CD14-positive monocyte (primary cell): ENCODE results near the gene GSC. TPM values are rescaled to one million over a fixed set of nuclear protein-coding genes. Genes with fewer than 3 reads are reported as not detected.

Experiments
- DNase-seq, 3 donors: peaks; one replicate each; pipeline ENCODE4 v3.0.0-alpha.2; 2011 to 2022
- H2AFZ ChIP-seq: 2 replicates; pipeline ENCODE4 v1.6.0; 2012; ENCODE audit warnings: mild to moderate bottlenecking, low read depth, low read length, inconsistent platforms; ENCODE audit not compliant: insufficient read depth, poor library complexity, severe bottlenecking
- H3K27ac ChIP-seq, 2 donors: 1 replicate in 1 of 2; 2 replicates in 1 of 2; pipeline ENCODE4 v1.5.1; 2012 to 2013; ENCODE audit warnings: low read length in 2 of 2, control low read depth in 1 of 2, inconsistent platforms in 1 of 2, low read depth in 1 of 2, mild to moderate bottlenecking in 1 of 2
- H3K27me3 ChIP-seq, 2 donors: one replicate each; pipeline versions ENCODE4 v1.6.0 to v1.6.1; 2011 to 2013; ENCODE audit warnings: low read length in 2 of 2; ENCODE audit not compliant: control insufficient read depth in 2 of 2, insufficient read depth in 2 of 2
- H3K36me3 ChIP-seq, 2 donors: replicated peaks in 1 of 2; 1 replicate in 1 of 2; 2 replicates in 1 of 2; pipeline versions ENCODE4 v1.5.1 to v1.6.1; 2012 to 2013; ENCODE audit warnings: low read length in 2 of 2, control low read depth in 1 of 2, inconsistent platforms in 1 of 2, mild to moderate bottlenecking in 1 of 2; ENCODE audit not compliant: insufficient read depth in 2 of 2, control insufficient read depth in 1 of 2
- H3K4me1 ChIP-seq, 2 donors: 1 replicate in 1 of 2; 2 replicates in 1 of 2; pipeline versions ENCODE4 v1.5.1 to v1.6.1; 2012 to 2013; ENCODE audit warnings: low read length in 2 of 2, control low read depth in 1 of 2, inconsistent platforms in 1 of 2, mild to moderate bottlenecking in 1 of 2, moderate library complexity in 1 of 2; ENCODE audit not compliant: insufficient read depth in 2 of 2, control insufficient read depth in 1 of 2
- H3K4me2 ChIP-seq: replicated peaks from 2 replicates; pipeline ENCODE3; 2012; ENCODE audit warnings: low read length, moderate library complexity, mild to moderate bottlenecking; ENCODE audit not compliant: poor library complexity, severe bottlenecking; ENCODE audit errors: extremely low read depth
- H3K4me3 ChIP-seq, 3 experiments: fragments of 200-600 bp in 1 of 3; sonication (generic) in 1 of 3; replicated peaks in 1 of 3; 1 replicate in 2 of 3; 2 replicates in 1 of 3; pipeline ENCODE4 v1.5.1; 2011 to 2013; ENCODE audit warnings: low read length in 3 of 3, mild to moderate bottlenecking in 3 of 3, control low read depth in 2 of 3, low read depth in 2 of 3, inconsistent platforms in 1 of 3, moderate library complexity in 1 of 3
- H3K79me2 ChIP-seq: 2 replicates; pipeline ENCODE4 v1.6.0; 2012; ENCODE audit warnings: mild to moderate bottlenecking, control low read depth, inconsistent platforms, low read length, moderate library complexity; ENCODE audit not compliant: insufficient read depth
- H3K9ac ChIP-seq: 2 replicates; pipeline ENCODE4 v1.6.0; 2017; ENCODE audit warnings: low read length, mild to moderate bottlenecking; ENCODE audit not compliant: insufficient read depth, poor library complexity, severe bottlenecking
- H3K9me3 ChIP-seq, 2 donors: replicated peaks in 1 of 2; 1 replicate in 1 of 2; 2 replicates in 1 of 2; pipeline versions ENCODE4 v1.5.1 to v1.6.1; 2012 to 2013; ENCODE audit warnings: low read length in 2 of 2, control low read depth in 1 of 2; ENCODE audit not compliant: control insufficient read depth in 1 of 2, insufficient read depth in 1 of 2
- H4K20me1 ChIP-seq: 2 replicates; pipeline ENCODE4 v1.6.0; 2012; ENCODE audit warnings: mild to moderate bottlenecking, low read length, control low read depth, moderate library complexity; ENCODE audit not compliant: insufficient read depth
- H3K27ac Mint-ChIP-seq, 7 donors: one replicate each; pipeline ENCODE4 v1.8.0; 2020; ENCODE audit warnings: mild to moderate bottlenecking in 7 of 7, mixed read lengths in 7 of 7, moderate library complexity in 6 of 7, inconsistent platforms in 2 of 7
- H3K27me3 Mint-ChIP-seq, 3 donors: one replicate each; pipeline ENCODE4 v1.8.0; 2021 to 2022; ENCODE audit warnings: low read depth in 3 of 3, mild to moderate bottlenecking in 3 of 3, mixed read lengths in 3 of 3, moderate library complexity in 3 of 3, inconsistent platforms in 1 of 3
- H3K36me3 Mint-ChIP-seq, 2 donors: one replicate each; pipeline ENCODE4 v1.8.0; 2020; ENCODE audit warnings: mixed read lengths in 2 of 2, inconsistent platforms in 1 of 2, mild to moderate bottlenecking in 1 of 2
- H3K4me1 Mint-ChIP-seq: one replicate; pipeline ENCODE4 v1.8.0; 2020; ENCODE audit warnings: mild to moderate bottlenecking, mixed read lengths
- H3K4me3 Mint-ChIP-seq, 2 donors: one replicate each; pipeline ENCODE4 v1.8.0; 2020; ENCODE audit warnings: mild to moderate bottlenecking in 2 of 2, mixed read lengths in 2 of 2, moderate library complexity in 1 of 2
- H3K9me3 Mint-ChIP-seq, 7 donors: one replicate each; pipeline ENCODE4 v1.8.0; 2020 to 2022; ENCODE audit warnings: mixed read lengths in 7 of 7, mild to moderate bottlenecking in 6 of 7, moderate library complexity in 6 of 7, inconsistent platforms in 2 of 7
- WGBS: methylation state at CpG from one replicate; pipeline ENCODE4 v1.1.5; 2013; ENCODE audit warnings: missing lambda C conversion rate; ENCODE audit not compliant: insufficient coverage; 5-methylcytosine and 5-hydroxymethylcytosine counted together
- intact Hi-C, 2 donors: fragments of 100-400 bp; cut with micrococcal nuclease; formaldehyde crosslinking; loops; one replicate each; pipeline versions ENCODE4 v1.15.0 to v1.15.1; 2023
- polyA plus RNA-seq, 3 donors: library from polyadenylated mRNA; depleted of rRNA in 1 of 3; unstranded in 2 of 3; stranded (reverse) in 1 of 3; fragments of 300-500 nt in 2 of 3; fragments of >200 nt in 1 of 3; fragmentation: Illumina TruSeq in 2 of 3; gene quantifications; 1 replicate in 2 of 3; 2 replicates in 1 of 3; pipeline ENCODE4 v1.2.3, GENCODE V29; 2012 to 2021
- TF ChIP-seq, protein P1 (sequence below): fragments of 200-600 bp; IDR thresholded peaks from one replicate; pipeline ENCODE4 v1.8.0; 2022; ENCODE audit warnings: antibody characterized with exemption, mild to moderate bottlenecking

GSC gene
- polyA plus RNA-seq, 3 donors = not detected

- peaks cover 0 to 2% (median 0%) of the 10 kb centered on the region in 7 donors for H3K9me3 Mint-ChIP-seq
- no peak overlapping the region for H3K27ac ChIP-seq
- no peaks in the 10 kb centered on the region for H3K27me3 ChIP-seq
- H4K20me1 ChIP-seq = no peaks in the 10 kb centered on the region
- no peak overlapping the region for H3K4me3 ChIP-seq
- H3K4me3 Mint-ChIP-seq = no peak overlapping the region
- no CpG with 5 or more reads among the region's 2 CpGs for WGBS
- H3K9ac ChIP-seq = no peak overlapping the region
- no peaks in the 10 kb centered on the region for H3K4me1 ChIP-seq
- intact Hi-C loops = no loop called here
- DNase-seq = no peak
- H3K9me3 ChIP-seq = no peaks in the 10 kb centered on the region
- no peaks in the 10 kb centered on the region for H3K4me1 Mint-ChIP-seq
- H3K27ac Mint-ChIP-seq = peak overlapping the region in 1 of 7 donors; percentile 26
- no peaks in the 10 kb centered on the region for H3K36me3 Mint-ChIP-seq
- no peaks in the 10 kb centered on the region for H3K36me3 ChIP-seq
- no peaks in the 10 kb centered on the region for H3K79me2 ChIP-seq
- H2AFZ ChIP-seq = no peak overlapping the region
- TF ChIP-seq, protein P1, sequence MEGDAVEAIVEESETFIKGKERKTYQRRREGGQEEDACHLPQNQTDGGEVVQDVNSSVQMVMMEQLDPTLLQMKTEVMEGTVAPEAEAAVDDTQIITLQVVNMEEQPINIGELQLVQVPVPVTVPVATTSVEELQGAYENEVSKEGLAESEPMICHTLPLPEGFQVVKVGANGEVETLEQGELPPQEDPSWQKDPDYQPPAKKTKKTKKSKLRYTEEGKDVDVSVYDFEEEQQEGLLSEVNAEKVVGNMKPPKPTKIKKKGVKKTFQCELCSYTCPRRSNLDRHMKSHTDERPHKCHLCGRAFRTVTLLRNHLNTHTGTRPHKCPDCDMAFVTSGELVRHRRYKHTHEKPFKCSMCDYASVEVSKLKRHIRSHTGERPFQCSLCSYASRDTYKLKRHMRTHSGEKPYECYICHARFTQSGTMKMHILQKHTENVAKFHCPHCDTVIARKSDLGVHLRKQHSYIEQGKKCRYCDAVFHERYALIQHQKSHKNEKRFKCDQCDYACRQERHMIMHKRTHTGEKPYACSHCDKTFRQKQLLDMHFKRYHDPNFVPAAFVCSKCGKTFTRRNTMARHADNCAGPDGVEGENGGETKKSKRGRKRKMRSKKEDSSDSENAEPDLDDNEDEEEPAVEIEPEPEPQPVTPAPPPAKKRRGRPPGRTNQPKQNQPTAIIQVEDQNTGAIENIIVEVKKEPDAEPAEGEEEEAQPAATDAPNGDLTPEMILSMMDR = no peak
- H3K27me3 Mint-ChIP-seq = peaks cover 7 to 19% (median 14%) of the 10 kb centered on the region in 3 donors
- H3K4me2 ChIP-seq = no peak overlapping the region
Observed at GRCh38 chr14:94750371-94750770, 19.5 kb downstream of the GSC start.

DNA sequence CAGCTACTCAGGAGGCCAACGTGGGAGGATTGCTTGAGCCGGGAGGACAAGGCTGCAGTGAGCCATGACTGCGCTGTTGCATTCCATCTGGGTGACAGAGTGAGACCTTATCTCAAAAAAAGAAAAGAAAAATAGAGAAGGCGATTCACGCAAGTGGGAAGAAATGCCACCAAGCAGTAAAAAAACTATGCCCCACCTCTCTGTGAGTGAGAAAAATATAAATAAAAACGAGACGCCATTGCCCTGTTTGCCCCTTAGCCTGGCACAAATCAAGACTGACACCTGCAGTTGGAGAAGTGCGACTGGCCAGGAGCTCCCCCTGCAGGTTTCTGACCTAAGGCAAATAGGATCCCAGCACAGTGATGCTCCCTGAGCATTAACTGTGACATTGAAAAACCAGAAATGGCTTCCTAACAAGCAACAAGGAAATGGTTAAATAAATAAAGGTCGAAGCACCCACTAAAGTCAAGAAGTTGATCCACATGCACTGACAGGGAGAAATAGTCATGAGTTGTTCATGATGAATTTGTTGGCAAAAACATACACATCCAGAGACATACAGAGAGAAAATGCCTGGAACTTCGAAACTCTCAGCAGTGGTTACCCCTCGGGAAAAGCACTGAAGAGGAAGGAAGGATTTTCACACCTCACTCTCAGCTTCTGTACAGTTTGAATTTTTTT lies 21.1 kb downstream of the GSC start:
- H4K20me1 ChIP-seq = no peaks in the 10 kb centered on the region
- TF ChIP-seq, protein P1 = no peak
- Mint-ChIP-seq H3K27ac (no peak overlapping the region), H3K4me1 (no peaks in the 10 kb centered on the region), H3K27me3 (peaks cover 11 to 19% (median 11%) of the 10 kb centered on the region in 3 donors), H3K9me3 (peaks cover 0 to 2% (median 0%) of the 10 kb centered on the region in 7 donors), H3K4me3 (no peak overlapping the region), H3K36me3 (no peaks in the 10 kb centered on the region)
- H3K9me3 ChIP-seq = no peaks in the 10 kb centered on the region
- no peaks in the 10 kb centered on the region for H3K79me2 ChIP-seq
- WGBS = 5% methylated on average over 4 of the region's 11 CpGs
- no peak overlapping the region for H3K9ac ChIP-seq
- no peaks in the 10 kb centered on the region for H3K36me3 ChIP-seq
- no peak overlapping the region for H3K27ac ChIP-seq
- no peak overlapping the region for H3K4me2 ChIP-seq
- H3K4me1 ChIP-seq = no peaks in the 10 kb centered on the region
- DNase-seq = no peak
- no peak overlapping the region for H3K4me3 ChIP-seq
- no peaks in the 10 kb centered on the region for H3K27me3 ChIP-seq
- H2AFZ ChIP-seq = no peak overlapping the region
- intact Hi-C loops = no loop called here
